ENCODE data around the gene ANGEL1.

ANGEL1 gene

GRCh38 chr14:76752744-76753143, 59.9 kb downstream of the ANGEL1 start:
- Mint-ChIP-seq H3K4me1 (no peaks in the 10 kb centered on the region), H3K27me3 (no peaks in the 10 kb centered on the region)

GRCh38 chr14:76742966-76743365, 69.7 kb downstream of the ANGEL1 start:
- H3K4me1 Mint-ChIP-seq = no peaks in the 10 kb centered on the region
- H3K9me3 Mint-ChIP-seq = peaks cover 28% of the 10 kb centered on the region
- no peak overlapping the region for H3K27ac Mint-ChIP-seq
- no peak overlapping the region for H3K4me3 Mint-ChIP-seq
- peaks cover 7% of the 10 kb centered on the region for H3K36me3 Mint-ChIP-seq
- peaks cover 28% of the 10 kb centered on the region for H3K27me3 Mint-ChIP-seq

More at GRCh38 chr14:76752744-76753143, 59.9 kb downstream of the ANGEL1 start:
- Mint-ChIP-seq H3K36me3 (no peaks in the 10 kb centered on the region), H3K4me3 (no peak overlapping the region), H3K27ac (no peak overlapping the region), H3K9me3 (no peaks in the 10 kb centered on the region)

GRCh38 chr14:76742185-76742584, 70.5 kb downstream of the ANGEL1 start:
- H3K27ac Mint-ChIP-seq = no peak overlapping the region
- H3K27me3 Mint-ChIP-seq = peaks cover 33% of the 10 kb centered on the region

GRCh38 chr14:76741074-76741473, 71.6 kb downstream of the ANGEL1 start:
- Mint-ChIP-seq H3K4me3 (no peak overlapping the region), H3K36me3 (peaks cover 7% of the 10 kb centered on the region), H3K27me3 (peaks cover 33% of the 10 kb centered on the region), H3K9me3 (peaks cover 28% of the 10 kb centered on the region), H3K27ac (no peak overlapping the region), H3K4me1 (no peaks in the 10 kb centered on the region)

More at GRCh38 chr14:76742185-76742584, 70.5 kb downstream of the ANGEL1 start:
- H3K4me1 Mint-ChIP-seq = no peaks in the 10 kb centered on the region
- no peak overlapping the region for H3K4me3 Mint-ChIP-seq
- H3K9me3 Mint-ChIP-seq = peaks cover 28% of the 10 kb centered on the region
- H3K36me3 Mint-ChIP-seq = peaks cover 7% of the 10 kb centered on the region

Measured in activated naive CD4-positive, alpha-beta T cell treated with anti-CD3 and anti-CD28 coated beads, Interleukin-2, amount 50 U/mL, for 24 hours (primary cell).